Sigmoid colon (tissue), 7 donors: ENCODE measurements around the gene TAF10. TPM values are rescaled to one million over a fixed set of nuclear protein-coding genes. Genes with fewer than 3 reads are reported as not detected.

Experiments used
- DNase-seq: peaks from one replicate; pipeline ENCODE4 v3.0.0-alpha.2; 2019
- H3K27ac ChIP-seq, 4 donors: fragments of 200-600 bp; sonication (generic); one replicate each; pipeline ENCODE4 v1.5.1; 2016 to 2019; ENCODE audit warnings: mild to moderate bottlenecking in 1 of 4
- H3K27me3 ChIP-seq, 3 donors: fragments of 200-600 bp; sonication (generic); one replicate each; pipeline ENCODE4 v1.5.1; 2019; ENCODE audit warnings: mild to moderate bottlenecking in 1 of 3
- H3K36me3 ChIP-seq, 4 donors: fragments of 200-600 bp; sonication (generic); one replicate each; pipeline ENCODE4 v1.5.1; 2016 to 2019
- H3K4me1 ChIP-seq, 4 donors: fragments of 200-600 bp; sonication (generic); one replicate each; pipeline ENCODE4 v1.5.1; 2017 to 2019
- H3K4me3 ChIP-seq, 4 donors: fragments of 200-600 bp; sonication (generic); one replicate each; pipeline ENCODE4 v1.5.1; 2017 to 2019; ENCODE audit warnings: mild to moderate bottlenecking in 2 of 4, moderate library complexity in 1 of 4
- H3K9me3 ChIP-seq, 4 donors: fragments of 200-600 bp in 3 of 4; sonication (generic) in 3 of 4; one replicate each; pipeline versions ENCODE4 v1.5.1 to v1.6.1; 2013 to 2019
- CTCF ChIP-seq, 4 experiments: fragments of 450-650 bp in 3 of 4; fragments of 200-600 bp in 1 of 4; IDR thresholded peaks; one replicate each; pipeline ENCODE4 v1.5.1; 2016 to 2019; ENCODE audit warnings: antibody characterized with exemption in 4 of 4, mild to moderate bottlenecking in 3 of 4, moderate library complexity in 2 of 4
- EP300 ChIP-seq, 4 donors: sonication (generic); formaldehyde crosslinking; IDR thresholded peaks; one replicate each; pipeline ENCODE4 v1.6.1; 2017; ENCODE audit warnings: antibody characterized with exemption in 4 of 4
- POLR2A ChIP-seq, 2 donors: fragments of 450-650 bp; IDR thresholded peaks; one replicate each; pipeline ENCODE4 v1.6.1; 2016; ENCODE audit warnings: antibody characterized with exemption in 2 of 2, mild to moderate bottlenecking in 2 of 2, moderate library complexity in 2 of 2
- POLR2AphosphoS5 ChIP-seq, 4 donors: sonication (generic); formaldehyde crosslinking; IDR thresholded peaks; one replicate each; pipeline ENCODE4 v1.6.1; 2017; ENCODE audit warnings: antibody characterized with exemption in 4 of 4
- WGBS, 2 donors: extraction: QIAGEN DNeasy Blood & Tissue Kit; methylation state at CpG; one replicate each; pipeline ENCODE4 v1.1.7; 2013; 5-methylcytosine and 5-hydroxymethylcytosine counted together
- intact Hi-C: fragments of 100-400 bp; cut with DNase I; formaldehyde crosslinking; loops from one replicate; pipeline ENCODE4 v1.15.1; 2023
- polyA plus RNA-seq, 3 donors: library from polyadenylated mRNA; stranded (reverse); fragments of 200-250 nt; gene quantifications; one replicate each; pipeline ENCODE4 v1.2.3, GENCODE V29; 2013
- total RNA-seq, 4 donors: library from RNA; depleted of rRNA; stranded (reverse); fragments of >200 nt; gene quantifications; one replicate each; pipeline ENCODE4 v1.1.0, GENCODE V29; 2016
- donor health status: healthy with polysubstance abuse.
- donor health status: Bipolar disorder and iron deficiency.
- donor health status: healthy.

Gene TAF10
- total and polyA plus RNA-seq, 7 donors, result 33.2 to 148 (median 60.0) TPM

- Histone ChIP-seq H3K27me3 (no peaks in the 10 kb centered on the region), H3K27ac (no peak overlapping the region), H3K36me3 (peaks cover 0 to 25% (median 0%) of the 10 kb centered on the region in 4 donors), H3K4me1 (peaks cover 0 to 20% (median 16%) of the 10 kb centered on the region in 4 donors), H3K4me3 (no peak overlapping the region), H3K9me3 (no peaks in the 10 kb centered on the region)
- WGBS, 2 donors, result 96 to 98% methylated on average over 7 of the region's 7 CpGs
- TF ChIP-seq POLR2AphosphoS5 (IDR thresholded peaks at IDR 0.05) (no peak), POLR2A (IDR thresholded peaks at IDR 0.05) (no peak), CTCF (IDR thresholded peaks at IDR 0.05) (no peak), EP300 (IDR thresholded peaks at IDR 0.05) (no peak)
- no peak for DNase-seq
- intact Hi-C loops, result no loop called here
Measured at GRCh38 chr11:6567371-6567745, 44.7 kb downstream of the TAF10 start.

DNA sequence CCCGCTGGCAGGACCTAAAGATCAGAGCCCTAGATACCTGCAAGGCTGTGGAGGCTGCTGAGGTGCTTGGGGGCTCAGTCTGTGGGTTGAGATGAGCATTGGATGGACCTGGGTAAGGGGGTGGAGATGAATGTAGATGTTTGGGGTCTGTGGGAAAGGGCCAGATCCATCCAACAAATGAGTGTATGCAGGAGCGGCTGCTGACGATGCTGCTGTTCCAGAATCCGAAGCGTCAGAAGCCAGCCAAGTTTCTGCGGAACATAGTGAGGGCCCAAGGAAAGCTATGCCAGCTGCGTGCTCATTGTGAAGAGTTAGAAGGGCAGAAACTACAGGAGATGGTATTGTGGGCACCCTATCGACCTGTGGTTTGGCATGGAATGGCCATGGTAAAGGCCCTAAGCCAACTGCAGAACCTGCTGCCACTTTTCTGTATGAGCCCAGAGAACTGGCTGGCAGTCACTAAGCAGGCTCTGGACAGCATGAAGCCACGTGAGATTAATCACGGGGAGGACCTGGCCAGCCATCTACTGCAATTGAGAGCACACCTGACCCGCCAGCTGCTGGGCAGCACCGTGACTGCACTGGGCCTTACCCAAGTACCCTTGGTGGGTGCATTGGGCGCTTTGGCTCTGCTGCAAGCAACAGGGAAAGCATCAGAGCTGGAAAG lies 45.2 kb downstream of the TAF10 start:
- no peak overlapping the region for H3K4me3 ChIP-seq
- TF ChIP-seq POLR2A (IDR thresholded peaks at IDR 0.05) (no peak), CTCF (IDR thresholded peaks at IDR 0.05) (no peak), POLR2AphosphoS5 (IDR thresholded peaks at IDR 0.05) (no peak)
- WGBS, 2 donors, result 91 to 94% methylated on average over 13 of the region's 13 CpGs
- peaks cover 0 to 15% (median 12%) of the 10 kb centered on the region in 4 donors for H3K4me1 ChIP-seq
- H3K27ac ChIP-seq, result no peak overlapping the region
- peak; percentile 55 for DNase-seq
- intact Hi-C loops, result no loop called here
- peaks cover 0 to 25% (median 0%) of the 10 kb centered on the region in 4 donors for H3K36me3 ChIP-seq
- no peaks in the 10 kb centered on the region for H3K9me3 ChIP-seq
- no peaks in the 10 kb centered on the region for H3K27me3 ChIP-seq

DNA sequence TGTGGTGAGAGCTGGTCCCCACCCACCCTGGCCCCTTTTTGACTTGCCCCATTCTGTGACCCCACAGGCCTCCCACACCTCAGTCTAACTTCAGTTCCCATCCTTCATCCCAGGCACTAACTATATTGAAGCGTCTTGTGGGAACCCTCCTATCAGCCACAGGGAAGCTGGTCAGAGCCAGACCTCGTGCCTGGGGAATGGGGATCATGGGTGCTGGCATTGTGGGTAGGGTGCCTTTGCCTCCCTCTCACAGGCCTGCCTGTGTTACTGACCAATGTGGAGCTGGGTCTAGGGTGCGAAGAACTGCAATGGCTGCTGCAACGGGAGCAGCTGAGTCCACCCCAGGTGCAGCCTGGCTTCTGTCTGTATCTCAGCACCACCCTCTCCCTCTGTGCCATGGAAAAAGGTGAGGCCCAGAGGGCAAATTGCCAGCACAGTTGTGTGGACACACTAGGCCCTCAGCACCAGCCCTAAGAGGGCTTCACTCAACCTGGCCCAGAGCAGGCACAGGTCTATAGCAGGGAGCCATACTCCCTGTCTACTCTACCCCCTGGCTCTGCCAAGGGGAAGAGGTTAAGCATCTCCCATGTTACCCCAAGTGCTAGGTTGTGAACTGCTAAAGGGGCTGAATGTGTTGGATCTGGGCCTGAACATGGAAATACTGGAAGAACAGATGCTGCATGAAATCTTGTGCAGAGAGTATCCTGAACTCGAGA lies 45.9 kb downstream of the TAF10 start:
- Histone ChIP-seq H3K4me1 (peaks cover 0 to 9% (median 7%) of the 10 kb centered on the region in 4 donors), H3K4me3 (no peak overlapping the region), H3K36me3 (peaks cover 0 to 25% (median 0%) of the 10 kb centered on the region in 4 donors), H3K27me3 (no peaks in the 10 kb centered on the region), H3K27ac (no peak overlapping the region), H3K9me3 (no peaks in the 10 kb centered on the region)
- no peak for DNase-seq
- no peak for TF ChIP-seq EP300 (IDR thresholded peaks at IDR 0.05)
- TF ChIP-seq CTCF (IDR thresholded peaks at IDR 0.05), result no peak
- no peak for TF ChIP-seq POLR2A (IDR thresholded peaks at IDR 0.05)
- no peak for TF ChIP-seq POLR2AphosphoS5 (IDR thresholded peaks at IDR 0.05)
- 92 to 94% methylated on average over 5 of the region's 5 CpGs for WGBS, 2 donors
- intact Hi-C loops, result no loop called here

DNA sequence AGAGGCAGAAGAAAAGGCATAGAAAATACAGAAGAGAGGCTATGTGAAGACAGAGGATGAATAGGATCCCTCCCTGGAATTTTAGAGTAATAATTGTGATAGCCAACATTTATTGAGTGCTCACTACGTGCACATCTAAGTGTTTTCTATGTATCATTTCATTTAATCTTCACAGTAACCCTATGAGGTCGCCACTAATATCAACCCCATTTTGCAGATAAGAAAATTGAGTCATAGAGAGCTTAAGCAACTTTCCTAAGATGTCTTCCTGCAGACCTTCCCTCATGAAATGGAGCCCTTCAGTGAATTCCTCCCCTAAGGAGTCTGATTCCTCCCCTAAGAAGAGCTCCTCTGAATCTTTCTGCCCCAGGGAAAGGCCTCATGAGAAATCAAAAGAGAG lies 46.7 kb downstream of the TAF10 start:
- Histone ChIP-seq H3K4me3 (no peak overlapping the region), H3K27me3 (no peaks in the 10 kb centered on the region), H3K27ac (no peak overlapping the region), H3K9me3 (no peaks in the 10 kb centered on the region), H3K36me3 (peaks cover 0 to 18% (median 0%) of the 10 kb centered on the region in 4 donors), H3K4me1 (peaks cover 0 to 9% (median 3%) of the 10 kb centered on the region in 4 donors)
- 89 to 94% methylated on average over 2 of the region's 2 CpGs for WGBS, 2 donors
- no peak for DNase-seq
- no peak for TF ChIP-seq POLR2A (IDR thresholded peaks at IDR 0.05)
- TF ChIP-seq POLR2AphosphoS5 (IDR thresholded peaks at IDR 0.05), result no peak
- TF ChIP-seq CTCF (IDR thresholded peaks at IDR 0.05), result no peak
- no peak for TF ChIP-seq EP300 (IDR thresholded peaks at IDR 0.05)
- intact Hi-C loops, result no loop called here
